HG02588 (cell line): ENCODE data around the gene EYS.

ENCODE experiments used
- ATAC-seq: cut with Tn5 transposase; IDR thresholded peaks from one replicate; pipeline ENCODE4 v1.9.1; 2021; ENCODE audit warnings: mild to moderate bottlenecking, moderate library complexity; ENCODE audit not compliant: unreplicated experiment

EYS gene

DNA sequence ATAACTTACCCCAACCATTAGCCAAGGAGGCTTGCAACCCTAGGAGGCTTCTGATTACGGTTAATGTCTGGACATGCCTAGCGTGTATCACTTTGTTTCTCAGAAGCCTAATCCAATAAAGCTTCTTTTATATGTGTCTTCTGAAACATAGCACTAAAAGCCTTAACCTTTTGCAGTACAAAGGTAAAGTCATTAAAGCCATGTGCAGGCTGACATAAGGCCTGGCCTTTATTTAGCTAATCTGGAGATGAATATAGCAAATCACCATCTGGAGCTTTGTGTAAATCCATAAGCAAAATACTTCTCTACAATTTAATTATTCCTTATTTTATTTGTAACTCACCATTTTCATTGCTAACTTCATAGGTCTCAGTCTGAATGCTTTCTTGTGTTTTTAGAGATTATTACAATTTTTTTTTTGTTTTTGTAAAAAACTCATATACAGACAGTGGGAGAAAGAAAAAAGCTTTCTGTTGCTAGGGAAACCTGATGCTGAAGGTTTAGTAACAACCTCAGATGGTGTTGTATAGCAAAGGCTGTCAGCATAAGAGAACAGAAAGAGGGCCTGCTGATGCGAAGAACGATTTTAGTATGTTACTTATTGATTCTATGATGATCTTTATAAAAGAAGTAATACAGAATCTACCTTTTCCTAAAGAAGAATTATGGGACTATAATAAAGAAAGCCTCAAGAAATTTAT, at the start of gene EYS:
Gene EYS, minus strand, starts transcription at position 101 of the 701 bp plus-strand sequence. CDS start 211,816 bp downstream, outside the sequence.
- no peak for ATAC-seq

DNA sequence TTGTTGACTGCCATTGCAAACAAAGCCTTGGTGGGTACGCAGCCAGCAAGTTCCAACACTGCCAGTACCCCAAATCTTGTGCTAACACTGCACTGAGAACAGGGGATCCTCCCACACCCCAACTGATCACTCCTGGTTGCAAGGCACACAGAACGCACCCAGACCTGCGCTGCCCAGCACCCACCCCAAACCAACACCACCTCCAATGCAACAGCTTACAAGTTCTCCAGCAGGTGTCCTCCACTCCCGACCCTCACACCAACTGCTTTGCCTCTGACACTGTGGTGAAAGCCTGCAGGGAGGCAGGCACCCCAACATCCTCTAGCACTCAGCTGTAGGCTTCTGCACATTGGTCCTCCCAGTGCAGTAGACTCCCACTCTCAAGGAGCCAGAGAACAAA, 39.3 kb upstream of the EYS start:
- no peak for ATAC-seq

DNA sequence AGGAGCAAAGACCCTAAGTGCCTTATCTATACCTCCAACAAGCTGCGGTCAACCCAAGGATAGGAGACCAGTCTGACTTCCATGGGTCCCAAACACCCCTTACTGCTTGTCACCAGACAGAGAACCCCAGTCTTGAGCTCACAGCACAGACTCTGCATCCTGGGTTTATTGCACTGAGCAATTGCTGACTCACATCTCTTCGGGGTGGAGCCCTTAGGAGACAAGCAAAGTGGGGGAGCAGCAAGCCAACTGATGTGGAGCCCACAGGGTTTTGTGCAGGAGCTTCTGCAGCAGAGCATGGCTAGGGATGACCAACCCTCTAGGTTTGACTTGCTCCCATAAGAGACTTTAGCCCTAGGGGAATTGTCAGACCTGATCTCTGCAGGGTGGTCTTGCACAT, 38.6 kb upstream of the EYS start:
- ATAC-seq = no peak

DNA sequence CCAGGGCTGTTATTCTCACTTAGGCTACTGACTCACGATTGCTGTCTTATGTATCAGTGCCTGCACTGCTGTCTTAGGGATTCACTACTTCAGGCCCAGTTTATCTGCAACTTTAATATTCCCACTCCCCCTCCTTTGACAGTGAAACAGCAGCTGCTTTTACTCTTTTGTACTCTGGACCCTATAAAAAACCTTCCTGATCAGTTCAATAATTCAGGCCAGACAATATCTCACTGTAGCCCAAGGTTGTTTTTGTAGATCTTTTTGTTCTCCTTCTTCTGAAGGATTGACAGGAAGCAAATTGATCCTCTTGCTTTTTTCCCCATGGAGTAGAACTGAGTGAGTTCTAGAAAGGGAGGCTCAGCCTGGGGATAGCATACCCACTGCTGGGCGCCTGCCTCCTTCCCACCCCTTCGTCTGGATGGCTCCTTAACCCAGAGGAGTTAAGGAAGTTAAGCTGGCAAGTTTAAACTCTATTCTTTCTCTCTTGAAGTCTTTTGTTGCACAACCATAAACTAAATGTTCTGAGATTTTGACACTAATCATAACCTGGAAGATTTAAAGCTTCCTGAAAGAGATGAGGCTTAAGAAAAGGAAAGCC, 22.0 kb upstream of the EYS start:
- no peak for ATAC-seq

DNA sequence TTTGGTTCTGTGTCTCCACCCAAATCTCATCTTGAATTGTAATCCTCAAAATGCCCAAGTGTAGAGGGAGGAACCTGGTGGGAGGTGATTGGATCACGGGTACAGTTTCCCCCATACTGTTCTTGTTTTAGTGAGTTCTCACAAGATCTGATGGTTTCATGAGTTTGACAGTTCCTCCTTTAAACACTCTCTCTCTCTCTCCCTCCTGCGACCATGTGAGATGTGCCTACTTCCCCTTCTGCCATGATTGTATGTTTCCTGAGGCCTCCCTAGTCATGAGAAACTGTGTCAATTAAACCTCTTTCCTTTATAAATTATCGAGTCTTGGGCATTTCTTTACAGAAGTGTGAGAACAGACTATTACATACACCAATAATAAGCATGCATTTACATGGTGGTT, 12.1 kb upstream of the EYS start:
- ATAC-seq = no peak

DNA sequence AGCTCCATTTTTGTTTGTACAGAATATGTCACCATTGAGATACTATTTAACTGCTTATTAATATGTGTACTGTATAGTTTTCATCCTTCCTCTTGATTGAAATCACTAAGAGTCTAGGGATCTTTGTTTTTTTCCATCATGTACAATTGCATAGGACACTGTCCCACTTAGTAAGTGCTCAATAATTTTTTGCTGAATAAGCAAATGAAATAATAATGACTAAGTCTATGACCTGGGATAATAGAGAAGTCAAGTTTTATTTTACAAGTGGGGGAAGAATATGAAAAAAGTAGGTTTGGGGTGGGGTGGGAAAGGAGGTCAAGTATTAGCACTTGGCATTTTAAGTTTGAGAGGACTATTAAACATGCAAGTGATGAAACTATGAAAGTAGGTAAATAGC, 4.5 kb upstream of the EYS start:
- no peak for ATAC-seq

DNA sequence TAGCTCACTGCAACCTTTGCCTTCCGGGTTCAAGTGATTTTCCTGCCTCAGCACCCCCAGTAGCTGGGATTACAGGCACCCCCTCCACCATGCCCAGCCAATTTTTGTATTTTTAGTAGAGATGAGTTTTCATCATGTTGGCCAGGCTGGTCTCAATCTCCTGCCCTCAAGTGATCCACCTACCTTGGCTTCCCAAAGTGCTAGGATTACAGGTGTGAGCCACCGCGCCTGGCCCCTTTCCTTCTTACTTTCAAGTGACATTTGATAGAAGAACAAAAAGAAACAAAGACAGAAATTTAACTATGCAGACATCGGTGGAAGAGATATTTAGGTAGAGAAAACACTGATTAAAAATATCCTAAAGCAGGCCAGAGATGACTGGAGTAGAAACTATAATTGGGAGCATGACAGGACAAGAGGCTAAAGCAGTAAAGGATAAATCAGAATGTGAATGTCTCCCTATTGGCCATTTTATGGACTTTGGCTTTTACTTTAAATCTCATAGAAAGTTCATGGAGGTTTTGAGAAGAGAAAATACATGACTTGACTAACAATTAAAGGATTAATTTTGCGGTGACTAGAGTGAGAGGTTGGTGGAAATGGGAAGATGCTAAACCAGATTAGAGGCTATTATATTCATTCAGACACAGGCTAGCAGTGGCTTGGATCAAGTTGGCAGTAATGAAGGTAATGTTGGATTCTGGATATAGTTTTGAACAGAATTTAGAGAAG, 2.2 kb upstream of the EYS start:
- ATAC-seq = no peak

DNA sequence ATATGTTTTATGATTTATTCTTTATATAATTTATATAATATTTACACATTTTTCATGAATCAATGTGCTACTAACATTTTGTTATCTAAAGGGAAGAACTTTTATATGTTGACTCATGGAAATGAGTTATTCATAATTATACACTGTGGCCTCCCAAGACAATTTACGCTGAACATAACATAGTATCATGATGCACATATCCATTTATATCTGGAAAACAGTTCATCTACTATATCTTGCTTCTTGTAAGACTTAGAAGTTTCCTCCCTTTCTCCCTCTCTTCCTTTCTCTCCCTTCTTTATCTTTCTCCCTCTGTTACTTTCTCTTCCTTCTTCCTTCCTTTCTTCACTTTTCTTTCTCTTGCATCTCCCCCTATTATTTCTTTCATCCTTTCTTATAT, 1.1 kb upstream of the EYS start:
- no peak for ATAC-seq

DNA sequence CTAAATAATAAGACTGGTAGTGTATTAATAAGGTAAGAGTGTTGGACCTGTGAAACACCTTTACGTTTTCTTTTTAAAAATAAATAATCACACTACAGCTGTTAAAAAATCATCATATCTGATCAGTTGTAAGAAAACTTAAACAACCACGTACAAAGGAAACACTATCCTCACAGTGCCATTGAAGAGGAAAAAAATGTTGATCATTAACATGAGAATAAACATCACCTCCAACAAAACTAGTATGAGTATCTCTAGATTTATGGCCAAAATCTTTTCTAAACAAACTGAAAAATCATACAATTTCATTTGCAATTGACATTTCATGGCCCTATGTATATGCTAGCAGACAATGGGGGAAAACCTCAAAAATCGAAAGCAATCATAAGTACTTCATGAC, 590 bp downstream of the EYS start:
- no peak for ATAC-seq

DNA sequence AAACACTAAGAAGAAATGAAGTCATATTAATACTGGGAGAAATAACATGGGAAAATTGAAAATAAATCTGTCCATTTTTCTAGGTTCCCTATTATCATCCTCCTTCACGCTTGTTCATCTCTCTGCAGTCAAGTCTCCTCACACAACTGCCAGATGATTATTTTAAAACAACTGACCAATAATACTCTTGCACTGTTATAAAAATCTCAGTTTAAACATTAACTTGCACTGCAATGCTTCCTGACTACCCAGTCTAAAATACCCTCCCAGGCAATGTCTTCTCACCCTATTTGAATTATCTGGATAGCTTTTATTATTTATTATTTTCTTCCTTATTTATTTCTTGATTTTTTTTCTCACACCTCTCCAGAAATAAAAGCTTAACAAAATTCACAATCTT, 5.7 kb downstream of the EYS start:
- ATAC-seq = no peak

DNA sequence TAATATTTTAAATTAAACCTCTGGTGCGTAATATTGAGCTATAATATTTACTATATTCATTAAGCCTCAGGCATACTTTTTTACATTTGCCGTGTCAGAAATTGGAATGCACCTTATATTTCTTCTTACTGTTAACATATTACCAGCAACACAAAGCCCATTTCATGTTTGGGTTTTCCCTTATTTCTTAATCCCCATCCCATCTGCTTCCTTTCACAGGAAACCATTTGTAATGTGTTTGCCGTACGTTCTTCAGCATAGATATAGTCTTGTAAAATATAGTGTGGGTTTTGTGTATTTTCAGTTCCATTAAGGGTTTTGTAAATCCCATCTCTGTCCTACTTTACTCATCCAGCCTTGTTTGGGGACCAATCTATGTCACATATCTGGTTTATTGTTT, 6.5 kb downstream of the EYS start:
- ATAC-seq = no peak

DNA sequence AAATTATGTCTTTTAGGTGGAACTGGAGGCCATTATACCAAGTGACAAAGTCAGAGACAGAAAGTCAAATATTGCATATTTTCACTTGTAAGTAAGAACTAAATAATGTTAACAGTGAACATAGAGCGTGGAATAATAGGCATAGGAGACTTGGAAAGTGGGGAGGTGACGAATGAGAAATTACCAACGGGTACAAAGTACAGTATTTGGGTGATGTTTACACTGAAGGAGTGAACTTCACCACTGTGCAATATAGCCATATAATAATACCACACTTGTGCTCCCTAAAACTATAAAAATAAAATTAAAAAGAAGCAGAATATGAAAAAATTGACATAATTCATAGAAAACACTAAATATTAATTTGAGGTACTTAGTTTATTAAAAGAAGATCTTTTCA, 14.9 kb downstream of the EYS start:
- no peak for ATAC-seq

DNA sequence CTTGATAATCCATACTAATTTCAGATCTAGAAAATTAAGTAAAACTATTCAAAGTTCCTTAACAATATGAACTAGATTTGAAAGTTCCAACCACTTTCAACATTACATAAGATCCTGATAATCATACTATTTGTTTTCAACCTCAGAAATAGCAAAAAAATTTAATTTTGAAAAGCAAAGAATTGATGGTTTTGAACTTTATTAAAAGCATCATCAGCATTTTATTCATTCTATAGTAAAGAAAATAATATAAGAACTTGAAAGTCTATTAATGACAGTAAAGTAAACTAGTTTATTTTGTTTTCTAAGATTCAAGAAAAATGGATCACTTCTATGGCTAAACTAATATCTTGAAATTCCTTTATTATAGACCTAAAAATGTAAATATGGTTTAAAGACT, 26.8 kb downstream of the EYS start:
- no peak for ATAC-seq

DNA sequence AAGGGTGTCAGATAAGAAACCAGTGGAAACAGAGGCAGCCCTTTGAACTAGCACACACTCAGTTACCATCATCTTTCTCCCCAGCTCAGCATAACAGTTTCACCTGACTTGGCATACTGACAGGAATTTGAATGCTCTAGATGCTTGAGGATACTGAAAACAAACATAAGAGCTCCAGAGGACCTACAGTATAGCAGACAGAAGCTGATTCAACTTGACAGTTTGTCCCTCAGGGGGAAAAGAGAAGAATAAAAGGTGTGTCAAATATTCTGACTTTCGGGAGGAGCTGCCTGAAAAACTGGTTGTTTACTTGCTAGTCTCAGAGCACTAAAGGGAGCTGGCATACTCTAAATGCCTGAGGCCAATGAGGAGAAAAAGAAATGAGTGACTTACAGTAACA, 35.1 kb downstream of the EYS start:
- ATAC-seq = no peak

DNA sequence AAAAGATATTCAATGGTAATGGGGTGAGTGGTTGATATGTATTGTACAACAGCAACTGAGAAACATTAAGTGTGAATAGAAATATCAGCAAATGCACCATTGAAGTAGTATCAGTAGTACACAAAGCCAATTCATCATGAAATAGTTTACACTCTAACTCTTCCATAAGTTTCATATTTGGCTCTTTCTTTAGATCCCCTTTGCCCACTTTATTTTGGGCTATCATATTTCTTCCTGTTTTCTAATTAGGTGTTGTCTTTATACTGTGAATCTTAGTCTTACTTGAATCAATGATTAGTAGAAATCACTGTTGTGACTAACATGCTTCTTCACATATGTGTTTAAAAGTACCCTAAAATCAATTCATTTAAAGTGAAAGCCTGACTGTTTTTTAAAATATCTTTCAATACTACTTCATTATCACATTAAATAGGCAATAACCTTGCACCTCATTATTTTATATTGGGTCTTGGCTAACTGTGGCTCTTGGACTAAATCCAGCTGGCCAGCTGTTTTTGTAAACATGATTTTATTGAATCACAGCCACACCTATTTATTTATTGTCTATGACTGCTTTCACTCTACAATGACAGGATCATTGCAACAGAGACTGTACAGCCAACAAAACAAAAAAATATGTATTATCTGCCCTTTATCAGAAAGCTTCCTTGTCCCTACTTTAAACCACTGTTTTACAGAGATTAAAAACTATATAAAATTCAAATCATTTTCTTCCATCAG, 38.9 kb downstream of the EYS start:
- ATAC-seq = no peak

DNA sequence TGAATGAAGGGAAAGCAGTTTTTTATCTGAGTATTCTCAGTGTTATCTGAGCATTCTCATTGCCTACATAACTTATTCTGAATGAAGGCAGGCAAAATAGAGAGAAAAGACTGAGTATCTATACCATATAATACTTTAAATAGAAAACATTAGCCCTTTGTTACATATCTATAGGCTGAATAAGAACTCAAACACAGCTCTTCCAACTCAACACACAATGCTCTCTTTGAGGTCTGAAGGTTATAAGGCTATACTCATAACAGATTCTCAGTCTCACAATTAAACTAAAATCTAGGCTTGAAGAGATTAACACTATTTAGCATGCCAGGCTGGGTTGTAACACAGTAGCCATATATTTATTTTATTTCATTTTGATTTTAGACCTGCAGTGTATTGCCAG, 56.9 kb downstream of the EYS start:
- ATAC-seq = no peak

DNA sequence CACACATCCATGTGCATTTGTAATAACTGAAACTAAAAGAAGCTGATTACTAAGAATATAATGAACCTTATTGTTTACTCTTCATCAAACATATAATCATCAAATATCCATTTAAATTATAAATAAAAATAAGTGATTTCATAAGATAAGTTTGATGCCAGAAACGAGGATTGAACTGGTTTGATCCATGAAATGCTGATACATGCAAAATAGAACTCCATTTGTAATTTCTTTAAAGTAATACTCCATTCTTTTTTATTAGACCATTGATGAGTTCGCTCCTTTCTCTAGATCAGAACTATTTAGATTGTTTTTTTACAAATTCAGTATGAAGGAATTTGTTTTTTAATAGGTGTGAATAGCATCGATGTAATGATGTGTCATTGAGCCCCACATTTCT, 57.6 kb downstream of the EYS start:
- ATAC-seq = no peak

DNA sequence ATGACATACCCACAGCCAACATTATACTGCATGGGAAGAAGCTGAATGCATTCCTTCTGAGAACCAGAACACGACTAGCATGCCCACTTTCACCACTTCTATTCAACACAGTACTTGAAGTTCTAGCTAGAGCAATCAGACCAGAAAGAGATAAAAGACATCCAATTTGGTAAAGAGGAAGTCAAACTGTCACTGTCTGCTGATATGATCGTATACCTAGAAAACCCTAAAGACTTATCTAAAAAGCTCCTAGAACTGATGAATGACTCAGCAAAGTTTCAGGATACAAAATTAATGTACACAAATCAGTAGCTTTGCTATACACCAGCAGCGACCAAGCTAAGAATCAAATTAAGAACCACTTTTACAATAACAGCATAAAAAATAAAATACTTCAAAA, 60.5 kb downstream of the EYS start:
- ATAC-seq = no peak

DNA sequence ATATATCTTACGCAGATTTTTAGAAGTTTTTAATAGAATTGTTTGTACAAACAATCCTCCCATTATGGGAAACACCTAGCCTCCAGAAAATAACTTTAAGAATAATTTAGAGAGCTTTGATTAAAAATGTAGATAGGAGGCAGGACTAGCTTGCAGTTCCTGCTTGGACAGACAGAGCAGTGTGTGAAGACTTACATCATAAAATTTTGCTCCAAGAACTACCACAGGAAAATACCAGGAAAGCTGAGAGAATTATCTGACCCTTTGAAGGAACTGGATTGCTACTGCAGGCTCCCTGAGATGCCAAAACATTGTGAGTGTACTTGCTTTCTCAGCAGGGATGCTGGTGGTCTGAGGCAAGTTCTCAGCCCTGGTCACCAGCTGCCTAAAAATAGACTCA, 64.2 kb downstream of the EYS start:
- no peak for ATAC-seq

DNA sequence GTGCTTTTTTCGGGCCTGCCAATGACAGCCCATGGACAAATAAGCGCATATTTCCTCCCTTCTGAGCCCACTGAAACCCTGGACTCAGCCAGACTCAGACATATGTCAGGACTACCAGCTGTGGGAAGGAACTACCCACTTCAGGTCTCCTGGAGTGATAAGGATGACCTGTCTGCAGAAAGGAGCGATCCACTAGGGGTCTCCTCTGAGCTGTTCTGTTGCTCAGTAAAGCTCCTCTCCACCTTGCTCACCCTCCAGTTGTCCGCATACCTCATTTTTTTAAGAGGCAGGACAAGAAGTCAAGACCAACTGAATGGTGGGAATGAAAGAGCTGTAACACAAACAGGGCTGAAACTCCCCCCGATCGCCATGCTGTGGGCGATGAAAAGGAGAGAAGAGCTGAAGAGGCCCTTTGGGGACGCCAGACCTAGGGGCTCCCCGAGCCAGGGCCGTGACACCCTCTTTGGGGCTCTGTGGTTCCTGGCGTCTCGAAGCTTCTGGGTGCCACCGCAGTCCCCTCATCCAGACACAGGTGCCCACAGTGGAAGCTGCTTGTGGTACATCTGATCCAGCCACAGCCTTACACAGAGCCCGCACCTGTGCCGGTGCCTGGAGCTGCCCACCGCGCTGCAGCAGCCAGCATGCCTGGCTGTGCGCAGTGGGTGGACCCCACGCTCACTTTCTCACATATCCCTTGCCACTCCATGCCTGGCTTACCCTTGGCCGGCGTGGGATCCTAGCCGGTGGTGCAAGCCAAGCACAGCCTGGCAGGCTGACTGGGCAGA, 68.8 kb downstream of the EYS start:
- no peak for ATAC-seq
